Neural cell (in vitro differentiated cells): ENCODE measurements around the gene ZP2. TPM values are rescaled to one million over a fixed set of nuclear protein-coding genes. Genes with fewer than 3 reads are reported as not detected.

Experiments
- H2AFZ ChIP-seq: fragments of 200-600, 300-800 bp; sonication (generic), shearing (Covaris generic); 2 replicates; pipeline ENCODE4 v1.6.0; 2014; ENCODE audit warnings: low read depth, mild to moderate bottlenecking, antibody characterized with exemption, low read length, moderate library complexity
- H3F3A ChIP-seq: fragments of 200-600 bp; shearing (Covaris generic); 2 replicates; pipeline ENCODE4 v1.6.1; 2016; ENCODE audit warnings: mild to moderate bottlenecking, moderate library complexity, mixed read lengths, antibody characterized with exemption, low read length; ENCODE audit not compliant: insufficient read depth, poor library complexity, severe bottlenecking
- H3K27ac ChIP-seq: fragments of 200-600, 300-800 bp; sonication (generic), shearing (Covaris generic); 2 replicates; pipeline ENCODE4 v1.5.1; 2014; ENCODE audit warnings: mild to moderate bottlenecking, low read length, moderate library complexity
- H3K27me3 ChIP-seq: fragments of 300-800, 200-600 bp; sonication (generic), shearing (Covaris generic); 2 replicates; pipeline ENCODE4 v1.6.0; 2014; ENCODE audit warnings: mild to moderate bottlenecking, low read depth, low read length, moderate library complexity; ENCODE audit not compliant: insufficient read depth
- H3K36me3 ChIP-seq: fragments of 300-800, 200-600 bp; sonication (generic), shearing (Covaris generic); 2 replicates; pipeline ENCODE4 v1.5.1; 2014; ENCODE audit warnings: mild to moderate bottlenecking, antibody characterized with exemption, low read length, moderate library complexity; ENCODE audit not compliant: insufficient read depth
- H3K4me2 ChIP-seq: fragments of 300-800, 200-600 bp; sonication (generic), shearing (Covaris generic); 2 replicates; pipeline ENCODE4 v1.6.0; 2014; ENCODE audit warnings: mild to moderate bottlenecking, low read length
- H3K4me3 ChIP-seq: fragments of 300-800, 200-600 bp; sonication (generic), shearing (Covaris generic); 2 replicates; pipeline ENCODE4 v1.5.1; 2014; ENCODE audit warnings: mild to moderate bottlenecking, low read length, moderate library complexity
- H3K79me2 ChIP-seq: fragments of 200-600 bp; shearing (Covaris generic); replicated peaks from 2 replicates; pipeline ENCODE4 v1.6.0; 2014; ENCODE audit warnings: mild to moderate bottlenecking, low read length, moderate library complexity; ENCODE audit not compliant: insufficient read depth
- H3K9ac ChIP-seq: fragments of 300-800, 200-600 bp; sonication (generic), shearing (Covaris generic); 2 replicates; pipeline ENCODE4 v1.6.1; 2016; ENCODE audit warnings: mild to moderate bottlenecking, low read length, mixed read lengths
- H3K9me2 ChIP-seq: fragments of 200-600 bp; shearing (Covaris generic); 2 replicates; pipeline ENCODE4 v1.6.1; 2016; ENCODE audit warnings: mild to moderate bottlenecking, low read length, mixed read lengths; ENCODE audit not compliant: insufficient read depth
- H3K9me3 ChIP-seq: fragments of 200-600, 300-800 bp; sonication (generic), shearing (Covaris generic); 2 replicates; pipeline ENCODE4 v1.6.1; 2016; ENCODE audit warnings: mild to moderate bottlenecking, mixed run types, low read length, moderate library complexity, mixed read lengths
- H4K20me1 ChIP-seq: fragments of 200-600 bp; shearing (Covaris generic); 2 replicates; pipeline ENCODE4 v1.6.1; 2016; ENCODE audit warnings: mild to moderate bottlenecking, mixed run types; ENCODE audit not compliant: insufficient read depth
- CTCF ChIP-seq: fragments of 450-650 bp; IDR thresholded peaks from 2 replicates; pipeline ENCODE4 v1.5.1; 2014; ENCODE audit warnings: antibody characterized with exemption, mild to moderate bottlenecking, moderate library complexity; ENCODE audit not compliant: poor library complexity, severe bottlenecking
- EP300 ChIP-seq: fragments of 450-650 bp; conservative IDR thresholded peaks from 2 replicates; pipeline ENCODE4 v1.6.1; 2014; ENCODE audit warnings: antibody characterized with exemption, mild to moderate bottlenecking, moderate library complexity; ENCODE audit not compliant: poor library complexity, severe bottlenecking
- EZH2 ChIP-seq: fragments of 200-600, 300-800 bp; shearing (Covaris generic), sonication (generic); IDR thresholded peaks from 2 replicates; pipeline ENCODE4 v1.6.1; 2014; ENCODE audit warnings: antibody characterized with exemption, low read length, borderline replicate concordance, mild to moderate bottlenecking; ENCODE audit not compliant: insufficient read depth, poor library complexity, severe bottlenecking
- MXI1 ChIP-seq: fragments of 450-650 bp; conservative IDR thresholded peaks from 2 replicates; pipeline ENCODE4 v1.6.1; 2014; ENCODE audit warnings: antibody characterized with exemption, mild to moderate bottlenecking; ENCODE audit not compliant: poor library complexity, severe bottlenecking
- POLR2AphosphoS5 ChIP-seq: IDR thresholded peaks from 2 replicates; pipeline ENCODE4 v1.6.1; 2012
- RAD21 ChIP-seq: fragments of 450-650 bp; conservative IDR thresholded peaks from 2 replicates; pipeline ENCODE4 v1.6.1; 2014; ENCODE audit warnings: antibody characterized with exemption, mild to moderate bottlenecking, moderate library complexity
- REST ChIP-seq: IDR thresholded peaks from 2 replicates; pipeline ENCODE4 v1.6.1; 2012; ENCODE audit warnings: borderline replicate concordance
- SMC3 ChIP-seq: fragments of 450-650 bp; conservative IDR thresholded peaks from 2 replicates; pipeline ENCODE4 v1.6.1; 2014; ENCODE audit warnings: antibody characterized with exemption, mild to moderate bottlenecking, moderate library complexity; ENCODE audit not compliant: poor library complexity
- TAF1 ChIP-seq: IDR thresholded peaks from 2 replicates; pipeline ENCODE4 v1.6.1; 2012; ENCODE audit warnings: low read depth
- polyA minus RNA-seq: library from RNA; depleted of rRNA, polyadenylated mRNA; stranded (reverse); fragments of >200 nt; gene quantifications from 2 replicates; pipeline ENCODE4 v1.2.3, GENCODE V29; 2014
- polyA plus RNA-seq: library from polyadenylated mRNA; depleted of rRNA; stranded (reverse); fragments of >200 nt; gene quantifications from 2 replicates; pipeline ENCODE4 v1.2.3, GENCODE V29; 2014

The ZP2 gene
- polyA plus RNA-seq (not detected in 2 replicates), polyA minus RNA-seq (not detected in 2 replicates)

- Histone ChIP-seq H3K36me3 (no peaks in the 10 kb centered on the region), H3K9me2 (no peaks in the 10 kb centered on the region), H3K27me3 (no peaks in the 10 kb centered on the region), H3K9ac (no peak within 1 kb of the TSS), H4K20me1 (no peaks in the 10 kb centered on the region), H3F3A (no peaks in the 10 kb centered on the region), H3K4me3 (no peak within 1 kb of the TSS), H3K79me2 (no peaks in the 10 kb centered on the region), H3K4me2 (no peak within 1 kb of the TSS), H2AFZ (no peak within 1 kb of the TSS), H3K27ac (no peak within 1 kb of the TSS), H3K9me3 (no peaks in the 10 kb centered on the region)
- TF ChIP-seq MXI1 (no peak), CTCF (no peak), TAF1 (no peak), REST (no peak), SMC3 (no peak), POLR2AphosphoS5 (no peak), EP300 (no peak), EZH2 (no peak), RAD21 (no peak)
Measured at GRCh38 chr16:21211486-21211885, at the start of gene ZP2. Gene ZP2, minus strand, starts transcription at chr16:21211574. Its CDS starts 27 bp downstream, at chr16:21211547.

GRCh38 chr16:21257284-21257683, 45.9 kb upstream of the ZP2 start:
- Histone ChIP-seq H3K27me3 (no peaks in the 10 kb centered on the region), H3K9me2 (no peaks in the 10 kb centered on the region), H3K9ac (no peak overlapping the region), H3K79me2 (no peaks in the 10 kb centered on the region), H3K27ac (no peak overlapping the region), H3K9me3 (no peaks in the 10 kb centered on the region), H2AFZ (no peak overlapping the region), H3K4me3 (no peak overlapping the region), H3K36me3 (no peaks in the 10 kb centered on the region), H3K4me2 (no peak overlapping the region), H3F3A (no peaks in the 10 kb centered on the region), H4K20me1 (no peaks in the 10 kb centered on the region)
- TF ChIP-seq TAF1: no peak
- TF ChIP-seq MXI1: no peak
- no peak for TF ChIP-seq EP300
- TF ChIP-seq RAD21: no peak
- TF ChIP-seq CTCF: no peak
- no peak for TF ChIP-seq EZH2
- no peak for TF ChIP-seq SMC3
- no peak for TF ChIP-seq POLR2AphosphoS5
- no peak for TF ChIP-seq REST
